ENCODE results near the gene CILP2.

DNA sequence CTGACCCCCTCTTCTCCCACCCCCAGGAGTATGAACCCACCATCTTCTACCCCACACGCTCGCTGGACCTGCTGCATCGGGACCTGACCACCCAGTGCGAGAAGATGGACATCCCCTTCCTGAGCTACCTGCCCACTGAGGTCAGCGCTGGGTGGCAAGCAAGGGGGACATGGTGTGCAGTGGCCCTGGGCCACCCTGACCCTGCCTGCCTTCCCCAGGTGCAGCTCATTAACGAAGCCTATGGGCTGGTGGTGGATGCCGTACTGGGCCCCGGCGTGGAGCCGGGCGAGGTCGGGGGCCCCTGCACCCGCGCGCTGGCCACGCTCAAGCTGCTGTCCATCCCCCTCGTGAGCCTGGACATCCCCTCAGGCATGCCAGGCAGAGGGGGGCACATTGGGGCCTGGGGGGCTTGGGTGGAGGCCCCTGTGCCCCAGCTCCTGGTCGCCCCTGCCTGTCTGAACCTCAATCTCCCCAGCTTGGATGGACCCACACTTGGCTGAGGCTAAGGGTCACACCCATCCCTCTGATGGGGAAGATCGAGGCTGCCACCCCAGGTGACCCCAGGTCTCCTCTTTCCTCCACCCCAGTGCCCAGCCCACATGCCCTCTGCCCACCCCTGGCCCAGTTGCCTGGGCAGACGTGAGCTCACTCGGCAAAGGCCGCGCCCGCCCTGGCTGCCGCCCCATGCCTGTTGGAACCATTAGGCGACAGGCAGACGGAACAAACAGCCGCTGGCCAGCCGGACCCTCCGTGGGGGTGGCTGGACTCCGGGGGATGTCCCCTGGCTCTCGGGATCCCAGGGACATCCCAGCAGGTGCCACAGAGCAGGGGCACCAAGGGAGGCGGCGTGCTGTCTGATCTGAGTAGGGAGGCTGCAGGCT is 2.5 kb upstream of the CILP2 start:
- TF ChIP-seq, protein P1, sequence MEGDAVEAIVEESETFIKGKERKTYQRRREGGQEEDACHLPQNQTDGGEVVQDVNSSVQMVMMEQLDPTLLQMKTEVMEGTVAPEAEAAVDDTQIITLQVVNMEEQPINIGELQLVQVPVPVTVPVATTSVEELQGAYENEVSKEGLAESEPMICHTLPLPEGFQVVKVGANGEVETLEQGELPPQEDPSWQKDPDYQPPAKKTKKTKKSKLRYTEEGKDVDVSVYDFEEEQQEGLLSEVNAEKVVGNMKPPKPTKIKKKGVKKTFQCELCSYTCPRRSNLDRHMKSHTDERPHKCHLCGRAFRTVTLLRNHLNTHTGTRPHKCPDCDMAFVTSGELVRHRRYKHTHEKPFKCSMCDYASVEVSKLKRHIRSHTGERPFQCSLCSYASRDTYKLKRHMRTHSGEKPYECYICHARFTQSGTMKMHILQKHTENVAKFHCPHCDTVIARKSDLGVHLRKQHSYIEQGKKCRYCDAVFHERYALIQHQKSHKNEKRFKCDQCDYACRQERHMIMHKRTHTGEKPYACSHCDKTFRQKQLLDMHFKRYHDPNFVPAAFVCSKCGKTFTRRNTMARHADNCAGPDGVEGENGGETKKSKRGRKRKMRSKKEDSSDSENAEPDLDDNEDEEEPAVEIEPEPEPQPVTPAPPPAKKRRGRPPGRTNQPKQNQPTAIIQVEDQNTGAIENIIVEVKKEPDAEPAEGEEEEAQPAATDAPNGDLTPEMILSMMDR (conservative IDR thresholded peaks at IDR 0.05; ENCODE audit: low read depth, low read length), result no peak
- TF ChIP-seq EZH2 (IDR thresholded peaks at IDR 0.05; ENCODE audit: low read length, unreplicated experiment) (no peak), EZH2phosphoT487 (IDR thresholded peaks at IDR 0.05; ENCODE audit: borderline replicate concordance, low read length) (no peak)

Data from PC-3 (cell line).